CD14-positive monocyte (primary cell): Measurements from ENCODE around the gene B4GALT1. TPM values are rescaled to one million over a fixed set of nuclear protein-coding genes. Genes with fewer than 3 reads are reported as not detected.

Source experiments
- DNase-seq, 3 donors: peaks; one replicate each; pipeline ENCODE4 v3.0.0-alpha.2; 2011 to 2022
- H2AFZ ChIP-seq: 2 replicates; pipeline ENCODE4 v1.6.0; 2012; ENCODE audit warnings: mild to moderate bottlenecking, low read depth, low read length, inconsistent platforms; ENCODE audit not compliant: insufficient read depth, poor library complexity, severe bottlenecking
- H3K27ac ChIP-seq, 2 donors: 1 replicate in 1 of 2; 2 replicates in 1 of 2; pipeline ENCODE4 v1.5.1; 2012 to 2013; ENCODE audit warnings: low read length in 2 of 2, control low read depth in 1 of 2, inconsistent platforms in 1 of 2, low read depth in 1 of 2, mild to moderate bottlenecking in 1 of 2
- H3K27me3 ChIP-seq, 2 donors: one replicate each; pipeline versions ENCODE4 v1.6.0 to v1.6.1; 2011 to 2013; ENCODE audit warnings: low read length in 2 of 2; ENCODE audit not compliant: control insufficient read depth in 2 of 2, insufficient read depth in 2 of 2
- H3K36me3 ChIP-seq, 2 donors: replicated peaks in 1 of 2; 1 replicate in 1 of 2; 2 replicates in 1 of 2; pipeline versions ENCODE4 v1.5.1 to v1.6.1; 2012 to 2013; ENCODE audit warnings: low read length in 2 of 2, control low read depth in 1 of 2, inconsistent platforms in 1 of 2, mild to moderate bottlenecking in 1 of 2; ENCODE audit not compliant: insufficient read depth in 2 of 2, control insufficient read depth in 1 of 2
- H3K4me1 ChIP-seq, 2 donors: 1 replicate in 1 of 2; 2 replicates in 1 of 2; pipeline versions ENCODE4 v1.5.1 to v1.6.1; 2012 to 2013; ENCODE audit warnings: low read length in 2 of 2, control low read depth in 1 of 2, inconsistent platforms in 1 of 2, mild to moderate bottlenecking in 1 of 2, moderate library complexity in 1 of 2; ENCODE audit not compliant: insufficient read depth in 2 of 2, control insufficient read depth in 1 of 2
- H3K4me2 ChIP-seq: replicated peaks from 2 replicates; pipeline ENCODE3; 2012; ENCODE audit warnings: low read length, moderate library complexity, mild to moderate bottlenecking; ENCODE audit not compliant: poor library complexity, severe bottlenecking; ENCODE audit errors: extremely low read depth
- H3K4me3 ChIP-seq, 3 experiments: fragments of 200-600 bp in 1 of 3; sonication (generic) in 1 of 3; replicated peaks in 1 of 3; 1 replicate in 2 of 3; 2 replicates in 1 of 3; pipeline ENCODE4 v1.5.1; 2011 to 2013; ENCODE audit warnings: low read length in 3 of 3, mild to moderate bottlenecking in 3 of 3, control low read depth in 2 of 3, low read depth in 2 of 3, inconsistent platforms in 1 of 3, moderate library complexity in 1 of 3
- H3K79me2 ChIP-seq: 2 replicates; pipeline ENCODE4 v1.6.0; 2012; ENCODE audit warnings: mild to moderate bottlenecking, control low read depth, inconsistent platforms, low read length, moderate library complexity; ENCODE audit not compliant: insufficient read depth
- H3K9ac ChIP-seq: 2 replicates; pipeline ENCODE4 v1.6.0; 2017; ENCODE audit warnings: low read length, mild to moderate bottlenecking; ENCODE audit not compliant: insufficient read depth, poor library complexity, severe bottlenecking
- H3K9me3 ChIP-seq, 2 donors: replicated peaks in 1 of 2; 1 replicate in 1 of 2; 2 replicates in 1 of 2; pipeline versions ENCODE4 v1.5.1 to v1.6.1; 2012 to 2013; ENCODE audit warnings: low read length in 2 of 2, control low read depth in 1 of 2; ENCODE audit not compliant: control insufficient read depth in 1 of 2, insufficient read depth in 1 of 2
- H4K20me1 ChIP-seq: 2 replicates; pipeline ENCODE4 v1.6.0; 2012; ENCODE audit warnings: mild to moderate bottlenecking, low read length, control low read depth, moderate library complexity; ENCODE audit not compliant: insufficient read depth
- H3K27ac Mint-ChIP-seq, 7 donors: one replicate each; pipeline ENCODE4 v1.8.0; 2020; ENCODE audit warnings: mild to moderate bottlenecking in 7 of 7, mixed read lengths in 7 of 7, moderate library complexity in 6 of 7, inconsistent platforms in 2 of 7
- H3K27me3 Mint-ChIP-seq, 3 donors: one replicate each; pipeline ENCODE4 v1.8.0; 2021 to 2022; ENCODE audit warnings: low read depth in 3 of 3, mild to moderate bottlenecking in 3 of 3, mixed read lengths in 3 of 3, moderate library complexity in 3 of 3, inconsistent platforms in 1 of 3
- H3K36me3 Mint-ChIP-seq, 2 donors: one replicate each; pipeline ENCODE4 v1.8.0; 2020; ENCODE audit warnings: mixed read lengths in 2 of 2, inconsistent platforms in 1 of 2, mild to moderate bottlenecking in 1 of 2
- H3K4me1 Mint-ChIP-seq: one replicate; pipeline ENCODE4 v1.8.0; 2020; ENCODE audit warnings: mild to moderate bottlenecking, mixed read lengths
- H3K4me3 Mint-ChIP-seq, 2 donors: one replicate each; pipeline ENCODE4 v1.8.0; 2020; ENCODE audit warnings: mild to moderate bottlenecking in 2 of 2, mixed read lengths in 2 of 2, moderate library complexity in 1 of 2
- H3K9me3 Mint-ChIP-seq, 7 donors: one replicate each; pipeline ENCODE4 v1.8.0; 2020 to 2022; ENCODE audit warnings: mixed read lengths in 7 of 7, mild to moderate bottlenecking in 6 of 7, moderate library complexity in 6 of 7, inconsistent platforms in 2 of 7
- WGBS: methylation state at CpG from one replicate; pipeline ENCODE4 v1.1.5; 2013; ENCODE audit warnings: missing lambda C conversion rate; ENCODE audit not compliant: insufficient coverage; 5-methylcytosine and 5-hydroxymethylcytosine counted together
- intact Hi-C, 2 donors: fragments of 100-400 bp; cut with micrococcal nuclease; formaldehyde crosslinking; loops; one replicate each; pipeline versions ENCODE4 v1.15.0 to v1.15.1; 2023
- polyA plus RNA-seq, 3 donors: library from polyadenylated mRNA; depleted of rRNA in 1 of 3; unstranded in 2 of 3; stranded (reverse) in 1 of 3; fragments of 300-500 nt in 2 of 3; fragments of >200 nt in 1 of 3; fragmentation: Illumina TruSeq in 2 of 3; gene quantifications; 1 replicate in 2 of 3; 2 replicates in 1 of 3; pipeline ENCODE4 v1.2.3, GENCODE V29; 2012 to 2021
- small RNA-seq: library from RNA; depleted of rRNA; stranded (forward); fragments of <200 nt; gene quantifications from one replicate; pipeline ENCODE3, GENCODE V24; 2012; ENCODE audit warnings: low read depth; ENCODE audit not compliant: insufficient read length
- TF ChIP-seq, protein P1 (sequence below): fragments of 200-600 bp; IDR thresholded peaks from one replicate; pipeline ENCODE4 v1.8.0; 2022; ENCODE audit warnings: antibody characterized with exemption, mild to moderate bottlenecking

The B4GALT1 gene
- polyA plus RNA-seq, 3 donors = 27.6 to 53.7 (median 38.6) TPM

DNA sequence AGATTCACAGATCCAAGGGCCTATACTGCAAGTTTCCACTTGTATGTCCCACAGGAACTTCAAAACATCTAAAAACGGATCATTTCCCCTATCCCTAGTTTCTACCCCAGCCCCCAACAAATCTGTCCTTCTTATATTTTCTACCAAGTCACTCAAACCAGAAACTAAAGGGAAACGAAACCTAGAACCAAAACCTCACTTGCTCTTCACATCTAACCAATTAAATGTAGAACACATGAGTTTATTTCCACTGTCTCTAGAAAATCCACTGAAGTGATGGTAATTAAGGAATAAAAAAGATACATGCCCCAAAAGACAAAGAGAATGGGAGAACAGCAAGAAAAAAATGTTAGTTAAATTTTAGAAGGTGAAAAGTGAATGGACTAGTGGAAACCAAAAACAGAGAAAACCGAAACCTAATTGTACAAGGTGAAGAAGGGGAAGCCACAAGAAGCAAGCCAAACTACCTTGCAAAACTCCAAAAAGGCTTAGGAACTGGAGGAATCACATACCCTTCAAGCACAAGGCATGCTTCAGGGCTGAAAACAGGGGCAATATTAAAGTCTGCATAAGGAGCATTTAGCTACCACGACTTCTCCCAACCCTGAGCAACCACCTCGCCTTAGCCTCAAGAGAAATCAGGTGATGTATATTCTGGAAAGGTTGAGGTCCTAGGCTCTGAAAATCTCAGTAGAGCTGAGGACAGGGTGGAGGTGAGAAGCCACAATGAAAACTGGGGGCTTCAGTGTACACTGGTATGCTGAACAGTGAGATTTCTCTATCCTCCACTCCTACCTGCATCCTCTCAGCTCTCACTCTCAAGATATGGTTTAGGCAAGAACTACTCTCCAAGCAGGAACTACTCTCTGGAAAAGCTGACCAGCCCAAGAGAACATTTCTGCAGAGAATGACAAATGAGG is 101.7 kb downstream of the B4GALT1 start:
- H3K4me1 ChIP-seq = peaks cover 20 to 24% of the 10 kb centered on the region in 2 donors
- Mint-ChIP-seq H3K4me3 (peak overlapping the region; percentile 51 to 85), H3K4me1 (peaks cover 21% of the 10 kb centered on the region), H3K27me3 (peaks cover 0 to 2% (median 0%) of the 10 kb centered on the region in 3 donors), H3K9me3 (no peaks in the 10 kb centered on the region), H3K36me3 (peaks cover 73 to 91% of the 10 kb centered on the region in 2 donors), H3K27ac (peak overlapping the region; percentile 85 to 94 (median 90))
- no peaks in the 10 kb centered on the region for H3K27me3 ChIP-seq
- no peak overlapping the region for H2AFZ ChIP-seq
- peaks cover 33% of the 10 kb centered on the region for H3K79me2 ChIP-seq
- peak overlapping the region in 1 of 3 experiments; percentile 52 for H3K4me3 ChIP-seq
- H3K4me2 ChIP-seq = peak overlapping the region; percentile 56
- no peaks in the 10 kb centered on the region for H3K9me3 ChIP-seq
- WGBS = 0% methylated on average over 1 of the region's 5 CpGs
- TF ChIP-seq, protein P1, sequence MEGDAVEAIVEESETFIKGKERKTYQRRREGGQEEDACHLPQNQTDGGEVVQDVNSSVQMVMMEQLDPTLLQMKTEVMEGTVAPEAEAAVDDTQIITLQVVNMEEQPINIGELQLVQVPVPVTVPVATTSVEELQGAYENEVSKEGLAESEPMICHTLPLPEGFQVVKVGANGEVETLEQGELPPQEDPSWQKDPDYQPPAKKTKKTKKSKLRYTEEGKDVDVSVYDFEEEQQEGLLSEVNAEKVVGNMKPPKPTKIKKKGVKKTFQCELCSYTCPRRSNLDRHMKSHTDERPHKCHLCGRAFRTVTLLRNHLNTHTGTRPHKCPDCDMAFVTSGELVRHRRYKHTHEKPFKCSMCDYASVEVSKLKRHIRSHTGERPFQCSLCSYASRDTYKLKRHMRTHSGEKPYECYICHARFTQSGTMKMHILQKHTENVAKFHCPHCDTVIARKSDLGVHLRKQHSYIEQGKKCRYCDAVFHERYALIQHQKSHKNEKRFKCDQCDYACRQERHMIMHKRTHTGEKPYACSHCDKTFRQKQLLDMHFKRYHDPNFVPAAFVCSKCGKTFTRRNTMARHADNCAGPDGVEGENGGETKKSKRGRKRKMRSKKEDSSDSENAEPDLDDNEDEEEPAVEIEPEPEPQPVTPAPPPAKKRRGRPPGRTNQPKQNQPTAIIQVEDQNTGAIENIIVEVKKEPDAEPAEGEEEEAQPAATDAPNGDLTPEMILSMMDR = no peak
- intact Hi-C loops = no loop called here
- DNase-seq = peak in 2 of 3 donors; percentile 48 to 53
- H3K27ac ChIP-seq = peak overlapping the region; percentile 31 to 84
- H3K36me3 ChIP-seq = peaks cover 60 to 87% of the 10 kb centered on the region in 2 donors
- no peak overlapping the region for H3K9ac ChIP-seq
- H4K20me1 ChIP-seq = peaks cover 12% of the 10 kb centered on the region

Small RNAs within 50 kb of the gene (small RNA-seq; reads per million reads assigned to genes)
- gene RNU4ATAC15P = not detected

Other genes with a start within 250 kb of the B4GALT1 start
- 10 to 100 TPM; 17.9 to 21.7 (median 20.9) TPM for gene APTX, start 165.7 kb downstream of the B4GALT1 start, polyA plus RNA-seq
- gene DNAJA1, start 142.1 kb downstream of the B4GALT1 start, polyA plus RNA-seq = 100 to 1,000 TPM in 1 of 3 donors, 10 to 100 TPM in 2; 73.3 to 112 (median 93.6) TPM
- gene SMU1, start 90.7 kb downstream of the B4GALT1 start, polyA plus RNA-seq = 10 to 100 TPM in 2 of 3 donors, 1 to 10 TPM in 1; 8.0 to 21.7 (median 19.3) TPM
- gene SPINK4, start 72.8 kb upstream of the B4GALT1 start, polyA plus RNA-seq = not detected
- gene BAG1, start 97.4 kb upstream of the B4GALT1 start, polyA plus RNA-seq = 10 to 100 TPM; 41.8 to 94.5 (median 93.6) TPM
- 10 to 100 TPM; 33.5 to 72.5 (median 65.0) TPM for gene CHMP5, start 97.7 kb upstream of the B4GALT1 start, polyA plus RNA-seq
- 10 to 100 TPM in 1 of 3 donors, 1 to 10 TPM in 2; 4.3 to 26.3 (median 8.1) TPM for gene NFX1, start 123.2 kb upstream of the B4GALT1 start, polyA plus RNA-seq
- gene AQP7, start 235.2 kb upstream of the B4GALT1 start, polyA plus RNA-seq = not detected